Loucy (cell line): Measurements from ENCODE around the gene ARID1B.

Experiments
- CTCF ChIP-seq: fragments of 200-600 bp; sonication (generic); conservative IDR thresholded peaks from 2 replicates; pipeline ENCODE4 v1.5.1; 2014; ENCODE audit warnings: mild to moderate bottlenecking, antibody characterized with exemption, low read length
- EZH2phosphoT487 ChIP-seq: fragments of 200-600 bp; IDR thresholded peaks from 2 replicates; pipeline ENCODE4 v1.6.1; 2018; ENCODE audit warnings: antibody characterized with exemption, mild to moderate bottlenecking, moderate library complexity, borderline replicate concordance

- no peak for TF ChIP-seq CTCF
- TF ChIP-seq EZH2phosphoT487: no peak
Measured at GRCh38 chr6:157046776-157047175, 269.6 kb downstream of the ARID1B start.
